Endothelial cell (in vitro differentiated cells): ENCODE data around the gene NXPH3. TPM values are rescaled to one million over a fixed set of nuclear protein-coding genes. Genes with fewer than 3 reads are reported as not detected.

Source experiments
- DNase-seq: peaks from one replicate; pipeline ENCODE4 v3.0.0; 2021; ENCODE audit warnings: low spot score
- H3K27ac Mint-ChIP-seq: one replicate; pipeline ENCODE4 v1.8.0; 2021; ENCODE audit warnings: mixed read lengths, inconsistent platforms; ENCODE audit not compliant: unreplicated experiment
- H3K27me3 Mint-ChIP-seq: one replicate; pipeline ENCODE4 v1.8.0; 2021; ENCODE audit warnings: mild to moderate bottlenecking, moderate library complexity, mixed read lengths, inconsistent platforms; ENCODE audit not compliant: unreplicated experiment
- H3K36me3 Mint-ChIP-seq: one replicate; pipeline ENCODE4 v1.8.0; 2021; ENCODE audit warnings: mild to moderate bottlenecking, low read depth, mixed read lengths, inconsistent platforms; ENCODE audit not compliant: unreplicated experiment
- H3K4me1 Mint-ChIP-seq: one replicate; pipeline ENCODE4 v1.8.0; 2021; ENCODE audit warnings: mild to moderate bottlenecking, mixed read lengths, inconsistent platforms; ENCODE audit not compliant: unreplicated experiment
- H3K4me3 Mint-ChIP-seq: one replicate; pipeline ENCODE4 v1.8.0; 2021; ENCODE audit warnings: mild to moderate bottlenecking, mixed read lengths, inconsistent platforms; ENCODE audit not compliant: unreplicated experiment
- H3K9me3 Mint-ChIP-seq: one replicate; pipeline ENCODE4 v1.8.0; 2021; ENCODE audit warnings: mixed read lengths, inconsistent platforms; ENCODE audit not compliant: unreplicated experiment
- CTCF ChIP-seq: fragments of 200-600 bp; sonication (generic); IDR thresholded peaks from one replicate; pipeline ENCODE4 v1.5.0; 2021; ENCODE audit warnings: antibody characterized with exemption; ENCODE audit not compliant: unreplicated experiment
- total RNA-seq: library from RNA; stranded (reverse); fragmentation: NEBNext Ultra II Directional; extraction: Animal tissue kit (Norgen Biotek cat#: 25700); gene quantifications from one replicate; pipeline ENCODE4 v1.2.1, GENCODE V29; 2021; ENCODE audit not compliant: unreplicated experiment

Gene NXPH3
- total RNA-seq, 1 donor from 2014 or later = 6.6 TPM

GRCh38 chr17:49570540-49571242 is 5.0 kb upstream of the NXPH3 start:
- H3K36me3 Mint-ChIP-seq = no peaks in the 10 kb centered on the region

GRCh38 chr17:49571283-49571682 is 4.4 kb upstream of the NXPH3 start:
- H3K27me3 Mint-ChIP-seq = peaks cover 11% of the 10 kb centered on the region
- TF ChIP-seq CTCF = no peak
- peak overlapping the region; percentile 48 for H3K4me3 Mint-ChIP-seq
- H3K36me3 Mint-ChIP-seq = no peaks in the 10 kb centered on the region
- no peak for DNase-seq
- no peak overlapping the region for H3K27ac Mint-ChIP-seq
- H3K4me1 Mint-ChIP-seq = peaks cover 13% of the 10 kb centered on the region
- H3K9me3 Mint-ChIP-seq = no peaks in the 10 kb centered on the region

More at GRCh38 chr17:49570540-49571242, 5.0 kb upstream of the NXPH3 start:
- TF ChIP-seq CTCF = no peak
- Mint-ChIP-seq H3K9me3 (no peaks in the 10 kb centered on the region), H3K27me3 (peaks cover 11% of the 10 kb centered on the region), H3K27ac (peak overlapping the region; percentile 70), H3K4me1 (peaks cover 14% of the 10 kb centered on the region), H3K4me3 (peak overlapping the region; percentile 48)
- DNase-seq = no peak

GRCh38 chr17:49571764-49572163 is 3.9 kb upstream of the NXPH3 start:
- H3K9me3 Mint-ChIP-seq = no peaks in the 10 kb centered on the region
- H3K4me3 Mint-ChIP-seq = no peak overlapping the region
- no peak for TF ChIP-seq CTCF
- no peak for DNase-seq
- H3K27ac Mint-ChIP-seq = no peak overlapping the region
- peaks cover 12% of the 10 kb centered on the region for H3K4me1 Mint-ChIP-seq
- no peaks in the 10 kb centered on the region for H3K36me3 Mint-ChIP-seq
- H3K27me3 Mint-ChIP-seq = peaks cover 11% of the 10 kb centered on the region

GRCh38 chr17:49572226-49572625 is 3.4 kb upstream of the NXPH3 start:
- Mint-ChIP-seq H3K9me3 (no peaks in the 10 kb centered on the region), H3K4me1 (peaks cover 11% of the 10 kb centered on the region), H3K36me3 (no peaks in the 10 kb centered on the region), H3K27ac (no peak overlapping the region), H3K4me3 (no peak overlapping the region), H3K27me3 (peaks cover 13% of the 10 kb centered on the region)
- no peak for TF ChIP-seq CTCF
- no peak for DNase-seq

- no peak overlapping the region for H3K4me3 Mint-ChIP-seq
Measured at GRCh38 chr17:49572806-49573420, 2.8 kb upstream of the NXPH3 start.

More at GRCh38 chr17:49572806-49573420, 2.8 kb upstream of the NXPH3 start:
- DNase-seq = no peak
- Mint-ChIP-seq H3K27me3 (peaks cover 18% of the 10 kb centered on the region), H3K9me3 (no peaks in the 10 kb centered on the region), H3K27ac (no peak overlapping the region), H3K4me1 (peaks cover 16% of the 10 kb centered on the region), H3K36me3 (no peaks in the 10 kb centered on the region)
- TF ChIP-seq CTCF = no peak
